ENCODE results near the gene IGF1R. TPM values are rescaled to one million over a fixed set of nuclear protein-coding genes. Genes with fewer than 3 reads are reported as not detected.

The IGF1R gene
- polyA plus RNA-seq, 6 donors from 2014 or later, result 0.78 to 5.5 (median 3.3) TPM

DNA sequence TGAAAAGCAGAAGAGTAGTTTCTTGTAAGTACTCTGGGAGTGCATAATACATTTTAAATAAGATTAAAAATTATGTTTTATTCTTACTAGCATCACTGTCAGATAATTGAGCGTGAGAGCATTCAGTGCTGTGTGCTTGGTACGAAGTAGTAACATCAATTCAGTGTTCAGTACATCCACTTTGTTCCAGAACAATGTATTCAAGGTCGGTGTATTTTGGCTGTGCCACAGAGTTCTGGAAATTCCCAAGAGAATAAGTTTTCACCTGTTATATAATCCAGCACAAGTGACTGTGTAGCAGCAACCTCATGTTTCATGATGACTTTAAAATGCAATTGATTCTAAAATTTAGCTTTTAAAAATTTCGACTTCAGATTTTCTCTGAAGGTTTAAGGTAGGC, 130.6 kb downstream of the IGF1R start:
- Mint-ChIP-seq H3K4me3 (no peak overlapping the region), H3K36me3 (no peaks in the 10 kb centered on the region), H3K9me3 (peaks cover 0 to 2% (median 0%) of the 10 kb centered on the region in 7 donors), H3K27me3 (peaks cover 0 to 8% (median 5%) of the 10 kb centered on the region in 3 donors), H3K4me1 (peaks cover 15 to 33% (median 23%) of the 10 kb centered on the region in 3 donors), H3K27ac (no peak overlapping the region)
- ATAC-seq (ENCODE audit: low read depth in 2 of 2), result no peak
- no peak for DNase-seq

DNA sequence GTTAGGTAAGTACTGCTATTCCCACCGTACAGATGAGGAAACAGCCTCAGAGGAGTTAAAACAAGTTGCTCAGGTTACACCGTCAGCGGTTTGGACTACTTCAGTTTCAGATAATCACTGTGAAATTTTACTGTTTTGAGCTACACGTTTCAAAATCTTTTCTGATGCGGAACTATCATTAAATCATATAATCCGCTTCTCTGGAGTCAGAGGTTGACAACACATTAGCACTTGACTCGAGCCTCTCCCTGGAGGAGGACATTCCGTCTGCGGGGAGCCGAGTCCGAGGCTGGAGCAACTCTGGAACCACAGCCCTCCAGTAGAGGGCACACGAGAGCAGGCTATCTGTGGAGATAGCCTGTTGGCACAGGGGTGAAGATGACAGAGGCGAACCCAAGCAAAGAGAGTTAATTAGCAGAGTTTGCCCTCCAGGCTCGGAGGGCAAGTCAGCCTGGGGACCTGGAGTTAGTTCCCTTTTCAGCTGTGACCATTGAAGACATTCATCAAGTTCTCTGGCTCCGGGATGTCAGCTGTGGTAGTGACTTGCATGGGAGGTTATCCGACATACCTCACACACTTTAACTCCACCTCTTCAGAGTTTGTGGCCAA, 131.2 kb downstream of the IGF1R start:
- peaks cover 0 to 8% (median 5%) of the 10 kb centered on the region in 3 donors for H3K27me3 Mint-ChIP-seq
- H3K4me3 Mint-ChIP-seq, result peak overlapping the region in 3 of 8 donors; percentile 6 to 66 (median 51)
- ATAC-seq (ENCODE audit: low read depth in 2 of 2), result peak; percentile 63 to 68
- peak; percentile 53 for DNase-seq
- peaks cover 15 to 33% (median 23%) of the 10 kb centered on the region in 3 donors for H3K4me1 Mint-ChIP-seq
- H3K27ac Mint-ChIP-seq, result peak overlapping the region in 2 of 6 donors; percentile 45 to 90
- no peaks in the 10 kb centered on the region for H3K36me3 Mint-ChIP-seq
- peaks cover 0 to 2% (median 0%) of the 10 kb centered on the region in 7 donors for H3K9me3 Mint-ChIP-seq

DNA sequence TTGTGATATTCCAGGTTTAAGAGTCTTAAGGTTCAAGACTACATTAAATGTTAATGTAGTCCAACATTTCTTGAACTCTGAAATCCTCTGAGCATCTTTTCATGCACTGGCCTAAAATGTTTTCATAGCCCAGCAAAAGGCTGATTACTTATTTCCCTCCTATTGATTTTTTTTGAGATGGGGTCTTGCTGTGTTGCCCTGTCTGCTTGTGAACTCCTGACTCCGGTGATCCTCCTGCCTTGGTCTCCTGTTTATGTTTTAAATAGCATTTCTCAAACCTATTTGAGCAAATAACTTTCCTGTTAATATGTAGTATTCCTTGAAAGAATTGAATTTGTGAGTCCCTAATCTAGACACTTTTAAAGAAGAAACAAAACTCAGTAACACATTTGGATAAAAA, 133.5 kb downstream of the IGF1R start:
- Mint-ChIP-seq H3K36me3 (no peaks in the 10 kb centered on the region), H3K27ac (no peak overlapping the region), H3K4me1 (peaks cover 10 to 17% (median 17%) of the 10 kb centered on the region in 3 donors), H3K27me3 (peaks cover 0 to 8% (median 5%) of the 10 kb centered on the region in 3 donors), H3K4me3 (no peak overlapping the region), H3K9me3 (peaks cover 0 to 2% (median 0%) of the 10 kb centered on the region in 7 donors)
- ATAC-seq (ENCODE audit: low read depth in 2 of 2) (no peak), DNase-seq (no peak)

DNA sequence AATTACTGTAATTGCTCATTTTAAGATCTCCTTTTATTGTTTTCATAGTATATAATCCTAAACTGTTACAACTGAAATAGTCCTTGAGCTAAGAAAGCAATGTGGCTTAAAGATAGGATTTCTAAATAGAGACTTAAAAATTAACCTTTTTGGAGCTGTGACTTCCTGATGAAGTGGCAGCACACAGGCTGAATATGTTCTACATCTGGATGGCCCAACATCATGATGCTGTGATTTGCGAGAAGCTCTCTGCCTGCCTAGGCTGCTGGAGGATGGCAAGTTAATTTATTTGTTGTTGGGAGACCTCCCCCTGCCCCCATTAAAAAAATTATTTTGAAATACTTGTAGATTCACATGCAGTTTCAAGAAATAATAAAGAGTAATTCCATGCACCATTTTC, 134.5 kb downstream of the IGF1R start:
- H3K4me3 Mint-ChIP-seq, result no peak overlapping the region
- H3K4me1 Mint-ChIP-seq, result peaks cover 7 to 8% (median 7%) of the 10 kb centered on the region in 3 donors
- peaks cover 0 to 2% (median 0%) of the 10 kb centered on the region in 7 donors for H3K9me3 Mint-ChIP-seq
- ATAC-seq (ENCODE audit: low read depth in 2 of 2) (no peak), DNase-seq (no peak)
- peak overlapping the region in 1 of 6 donors; percentile 24 for H3K27ac Mint-ChIP-seq
- H3K36me3 Mint-ChIP-seq, result no peaks in the 10 kb centered on the region
- peaks cover 0 to 5% (median 0%) of the 10 kb centered on the region in 3 donors for H3K27me3 Mint-ChIP-seq

DNA sequence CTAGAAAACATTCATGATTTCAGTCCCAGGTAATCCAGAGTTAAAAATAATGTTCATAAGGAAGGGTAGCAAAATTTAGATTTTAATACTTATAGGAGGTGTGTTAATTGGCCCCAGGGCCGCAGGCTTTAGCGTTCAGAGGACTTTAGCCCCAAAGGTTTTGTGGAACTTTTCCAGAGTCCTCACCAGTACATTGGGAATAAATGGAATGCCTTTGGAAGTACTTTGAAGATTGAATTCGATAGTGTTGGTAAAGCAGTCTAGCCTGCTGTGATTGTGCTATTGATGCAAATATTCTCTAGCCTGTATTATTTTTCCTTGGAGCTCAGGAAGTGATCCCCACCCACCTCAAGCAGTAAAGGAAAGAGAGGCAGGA, 137.1 kb downstream of the IGF1R start:
- peaks cover 0 to 5% (median 0%) of the 10 kb centered on the region in 3 donors for H3K27me3 Mint-ChIP-seq
- H3K4me3 Mint-ChIP-seq, result no peak overlapping the region
- H3K36me3 Mint-ChIP-seq, result no peaks in the 10 kb centered on the region
- H3K27ac Mint-ChIP-seq, result no peak overlapping the region
- peaks cover 0 to 7% (median 0%) of the 10 kb centered on the region in 3 donors for H3K4me1 Mint-ChIP-seq
- DNase-seq, result no peak
- ATAC-seq (ENCODE audit: low read depth in 2 of 2), result no peak
- H3K9me3 Mint-ChIP-seq, result peaks cover 0 to 2% (median 0%) of the 10 kb centered on the region in 7 donors

DNA sequence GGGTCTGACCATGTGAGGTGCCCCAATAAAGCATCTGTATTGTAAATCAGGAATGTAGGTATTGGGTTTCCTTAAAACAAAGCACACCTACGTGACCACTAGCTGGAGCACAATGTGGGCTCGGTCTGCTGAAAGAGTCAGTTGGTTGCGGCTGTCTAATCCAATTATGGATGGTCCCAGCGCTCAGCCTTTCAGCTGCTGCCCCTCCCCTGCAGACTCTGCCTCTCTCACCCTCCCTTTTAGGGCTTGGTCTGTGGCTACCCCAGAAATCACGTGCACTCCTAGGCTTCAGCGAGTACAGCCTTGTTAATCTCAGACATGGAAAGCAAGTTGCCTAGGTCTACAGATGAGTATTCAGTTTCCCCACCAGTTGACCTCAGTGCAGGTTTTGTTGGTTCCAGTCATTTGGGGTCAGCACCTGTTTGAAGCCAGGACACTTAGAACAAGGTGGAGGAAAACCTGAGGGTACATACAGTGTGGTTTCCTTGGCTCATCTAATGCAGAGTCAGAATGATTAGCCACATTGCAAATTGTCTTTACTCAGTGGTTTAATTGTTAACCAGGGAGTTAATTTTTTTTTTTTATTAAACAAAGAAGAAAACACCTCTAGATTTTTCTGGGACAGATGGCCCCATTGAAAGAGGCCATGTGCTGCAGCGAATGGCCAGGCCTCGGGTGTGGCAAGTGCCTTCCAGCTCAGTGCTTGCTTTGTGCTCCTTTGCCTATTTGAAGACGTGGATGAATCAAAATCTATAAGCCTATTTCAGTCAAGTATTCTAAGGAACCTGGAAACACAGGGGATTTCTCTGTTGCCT, 137.7 kb downstream of the IGF1R start:
- Mint-ChIP-seq H3K4me1 (peaks cover 0 to 7% (median 0%) of the 10 kb centered on the region in 3 donors), H3K27ac (no peak overlapping the region), H3K9me3 (peaks cover 0 to 2% (median 0%) of the 10 kb centered on the region in 7 donors), H3K4me3 (no peak overlapping the region), H3K27me3 (peaks cover 0 to 5% (median 0%) of the 10 kb centered on the region in 3 donors), H3K36me3 (no peaks in the 10 kb centered on the region)
- ATAC-seq (ENCODE audit: low read depth in 2 of 2) (no peak), DNase-seq (no peak)

DNA sequence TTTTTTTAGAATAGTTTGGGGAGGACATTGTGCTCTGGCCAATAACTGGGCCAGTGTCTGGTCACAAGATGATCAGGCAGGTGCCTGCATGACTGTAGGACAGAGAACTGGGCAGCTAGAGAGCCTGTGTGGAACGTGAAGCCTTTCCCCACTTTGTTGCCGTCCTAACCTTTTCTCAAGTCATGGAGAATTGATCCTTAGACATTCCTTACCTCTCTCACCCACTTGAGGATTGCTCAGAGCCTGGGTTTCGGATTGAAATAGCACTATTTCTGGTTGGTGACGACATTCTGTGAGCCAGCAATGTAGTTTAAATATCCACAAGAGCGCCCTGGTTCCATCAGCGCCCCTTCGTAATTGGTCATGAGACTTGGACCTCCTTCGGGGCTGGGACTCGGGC, 138.4 kb downstream of the IGF1R start:
- H3K4me1 Mint-ChIP-seq, result peaks cover 0 to 7% (median 0%) of the 10 kb centered on the region in 3 donors
- no peak overlapping the region for H3K4me3 Mint-ChIP-seq
- H3K27ac Mint-ChIP-seq, result no peak overlapping the region
- DNase-seq, result no peak
- H3K36me3 Mint-ChIP-seq, result no peaks in the 10 kb centered on the region
- peaks cover 0 to 2% (median 0%) of the 10 kb centered on the region in 7 donors for H3K9me3 Mint-ChIP-seq
- no peak for ATAC-seq (ENCODE audit: low read depth in 2 of 2)
- peaks cover 0 to 4% (median 0%) of the 10 kb centered on the region in 3 donors for H3K27me3 Mint-ChIP-seq

DNA sequence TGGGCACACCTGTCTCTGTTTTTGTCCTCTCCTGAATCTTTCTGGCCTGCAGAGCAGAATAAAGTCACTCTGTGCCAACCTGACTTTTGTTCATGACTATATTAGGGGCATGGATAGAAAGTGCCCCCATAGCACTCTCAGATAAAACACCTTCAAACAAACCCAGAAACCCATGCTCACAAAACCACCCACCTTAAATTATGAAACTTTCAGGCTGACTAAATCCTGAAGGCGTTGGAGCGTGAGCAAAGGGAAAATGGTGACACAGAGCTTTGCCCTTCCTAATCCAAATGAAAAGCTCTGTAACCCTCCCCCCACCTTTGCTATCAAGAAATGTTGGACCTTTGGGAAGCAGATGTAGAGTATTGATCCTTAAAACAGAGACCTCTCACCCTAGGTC, 138.9 kb downstream of the IGF1R start:
- no peak overlapping the region for H3K27ac Mint-ChIP-seq
- no peak for ATAC-seq (ENCODE audit: low read depth in 2 of 2)
- no peaks in the 10 kb centered on the region for H3K9me3 Mint-ChIP-seq
- no peak overlapping the region for H3K4me3 Mint-ChIP-seq
- no peaks in the 10 kb centered on the region for H3K36me3 Mint-ChIP-seq
- H3K4me1 Mint-ChIP-seq, result peaks cover 0 to 7% (median 0%) of the 10 kb centered on the region in 3 donors
- no peak for DNase-seq
- no peaks in the 10 kb centered on the region for H3K27me3 Mint-ChIP-seq

DNA sequence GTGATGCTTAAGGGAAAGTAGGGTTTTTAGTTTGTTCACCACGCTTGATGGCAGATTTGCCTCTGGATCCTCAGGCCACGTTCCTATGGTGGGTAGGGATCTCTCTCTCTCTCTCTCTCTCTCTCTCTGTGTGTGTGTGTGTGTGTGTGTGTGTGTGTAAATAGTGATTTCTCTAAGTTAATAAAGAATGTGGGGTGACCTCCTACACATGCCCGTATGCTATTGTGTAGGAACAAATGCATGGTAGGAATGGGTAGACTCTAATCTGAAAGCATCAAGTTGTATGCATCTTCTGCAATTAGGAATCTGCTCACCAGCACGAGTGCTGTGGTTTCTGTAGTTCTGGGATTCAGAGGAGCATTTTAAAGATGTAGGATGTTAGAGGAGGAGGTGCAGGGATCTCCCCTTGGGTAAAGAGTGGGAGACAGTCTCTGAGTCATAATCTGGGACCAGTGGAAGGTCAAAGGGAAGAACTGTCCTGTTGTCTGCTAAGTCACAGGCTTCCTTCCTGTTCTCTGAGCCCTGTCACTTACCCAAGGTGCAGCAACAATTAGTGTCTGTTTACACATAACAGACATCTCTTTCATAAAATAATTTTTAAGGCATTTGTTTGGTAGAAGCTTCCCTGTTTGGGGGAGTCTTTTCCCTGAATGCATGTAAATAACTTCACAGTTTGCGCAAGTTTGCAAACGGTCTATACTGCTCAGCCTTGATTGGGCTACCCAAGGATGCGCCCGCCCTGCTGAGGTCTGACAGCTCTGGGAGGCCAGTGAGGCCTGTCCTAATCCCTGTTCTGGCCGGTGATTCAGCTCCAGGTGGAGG, 139.8 kb downstream of the IGF1R start:
- DNase-seq (no peak), ATAC-seq (ENCODE audit: low read depth in 2 of 2) (no peak)
- no peaks in the 10 kb centered on the region for H3K9me3 Mint-ChIP-seq
- H3K27ac Mint-ChIP-seq, result peak overlapping the region in 1 of 6 donors; percentile 33
- no peak overlapping the region for H3K4me3 Mint-ChIP-seq
- H3K36me3 Mint-ChIP-seq, result no peaks in the 10 kb centered on the region
- peaks cover 0 to 7% (median 3%) of the 10 kb centered on the region in 3 donors for H3K4me1 Mint-ChIP-seq
- H3K27me3 Mint-ChIP-seq, result no peaks in the 10 kb centered on the region

DNA sequence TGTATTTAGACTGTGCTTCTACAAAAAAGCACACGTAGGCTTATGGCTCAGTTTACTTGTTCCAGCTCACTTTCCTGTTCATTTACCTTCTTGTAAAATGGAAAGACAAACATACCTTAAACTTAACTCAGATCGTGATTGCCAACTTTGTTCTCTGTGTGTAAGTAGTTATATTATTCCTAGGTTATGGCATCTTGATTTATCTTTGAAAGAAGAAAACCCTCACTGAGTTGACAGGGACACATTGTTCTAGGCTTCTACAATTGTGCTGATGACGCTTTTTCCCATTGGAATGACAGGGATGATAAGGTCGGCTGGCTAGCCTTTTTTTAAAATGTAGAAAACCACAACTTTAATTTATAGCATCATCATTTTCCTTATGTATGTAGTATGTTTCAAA, 140.7 kb downstream of the IGF1R start:
- H3K27ac Mint-ChIP-seq, result peak overlapping the region in 1 of 6 donors; percentile 44
- peaks cover 0 to 7% (median 3%) of the 10 kb centered on the region in 3 donors for H3K4me1 Mint-ChIP-seq

DNA sequence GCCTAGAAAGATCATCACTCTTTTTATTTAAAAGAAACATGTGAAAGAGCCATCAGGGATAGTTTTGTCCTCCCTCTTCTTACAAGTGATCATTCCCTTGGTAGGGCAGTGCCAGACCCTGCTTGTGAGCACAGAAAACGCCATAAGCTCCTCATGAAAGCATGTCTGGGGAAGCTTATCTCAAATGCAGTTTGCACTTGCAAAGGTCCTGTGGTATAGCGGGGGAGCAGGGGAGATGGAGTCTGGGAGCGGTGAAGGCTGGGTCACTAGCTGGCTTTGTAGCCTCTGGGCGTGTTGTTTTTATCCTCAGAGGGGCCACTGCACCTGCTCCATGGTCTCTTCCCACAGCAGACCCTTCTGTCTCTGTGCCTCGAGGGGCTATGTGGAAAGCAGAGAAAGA, 141.9 kb downstream of the IGF1R start:
- Mint-ChIP-seq H3K4me1 (peaks cover 0 to 7% (median 3%) of the 10 kb centered on the region in 3 donors), H3K27me3 (no peaks in the 10 kb centered on the region), H3K36me3 (no peaks in the 10 kb centered on the region), H3K9me3 (no peaks in the 10 kb centered on the region), H3K4me3 (no peak overlapping the region), H3K27ac (peak overlapping the region in 2 of 6 donors; percentile 56 to 71)
- ATAC-seq (ENCODE audit: low read depth in 2 of 2) (no peak), DNase-seq (no peak)

More for the DNA sequence above, 140.7 kb downstream of the IGF1R start:
- DNase-seq, result no peak
- Mint-ChIP-seq H3K36me3 (no peaks in the 10 kb centered on the region), H3K27me3 (no peaks in the 10 kb centered on the region), H3K4me3 (no peak overlapping the region), H3K9me3 (no peaks in the 10 kb centered on the region)
- no peak for ATAC-seq (ENCODE audit: low read depth in 2 of 2)

DNA sequence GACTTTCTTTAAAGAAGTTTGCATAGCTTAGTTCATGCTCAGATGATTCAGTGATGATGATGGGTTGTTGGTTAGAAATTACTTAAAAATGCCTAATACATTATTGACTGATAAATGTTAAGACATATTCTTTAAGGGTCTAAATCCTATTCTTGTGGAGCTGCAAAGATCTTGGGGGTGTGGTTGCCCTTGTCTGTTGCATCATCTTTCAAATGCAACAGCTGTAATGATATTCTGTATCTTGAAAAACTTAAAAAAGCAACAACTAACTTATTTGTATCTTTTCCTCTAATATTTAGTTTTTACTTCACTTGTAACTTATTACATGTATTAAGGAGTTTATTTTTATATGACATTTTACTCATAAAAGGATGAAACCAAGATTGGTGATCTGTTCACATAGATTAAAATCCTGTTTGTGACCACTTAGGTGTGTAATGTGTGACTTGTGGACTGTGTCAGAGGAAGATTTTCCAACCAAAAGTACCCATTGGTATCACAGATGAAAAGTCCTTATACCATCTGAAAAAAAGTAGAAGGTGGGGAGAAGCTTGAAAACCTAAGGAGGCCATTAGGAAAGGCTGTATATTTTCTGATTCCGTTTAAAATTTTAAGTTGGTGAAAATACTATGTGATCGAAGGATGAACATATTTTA, 142.8 kb downstream of the IGF1R start:
- Mint-ChIP-seq H3K4me1 (peaks cover 0 to 7% (median 6%) of the 10 kb centered on the region in 3 donors), H3K27me3 (no peaks in the 10 kb centered on the region), H3K4me3 (no peak overlapping the region), H3K36me3 (no peaks in the 10 kb centered on the region), H3K27ac (no peak overlapping the region), H3K9me3 (no peaks in the 10 kb centered on the region)
- DNase-seq (no peak), ATAC-seq (ENCODE audit: low read depth in 2 of 2) (no peak)

DNA sequence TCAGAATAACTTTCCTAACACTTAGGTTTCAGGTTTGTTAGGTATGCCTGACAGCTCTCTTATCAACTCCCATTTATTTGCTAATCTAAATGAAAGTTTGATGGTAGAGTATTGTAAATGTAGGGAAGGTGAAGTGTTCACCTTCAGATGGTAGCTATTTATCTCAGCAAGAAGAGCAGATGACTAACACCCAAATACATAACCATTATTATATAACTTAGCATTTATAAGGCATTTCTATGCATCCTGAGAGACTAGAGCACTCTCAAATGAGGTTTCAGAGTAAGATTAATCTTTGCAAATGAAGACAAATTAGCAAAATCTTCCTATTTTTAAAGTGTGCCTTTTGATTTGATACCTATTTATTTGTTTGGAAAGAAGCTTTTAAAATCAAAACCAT, 143.8 kb downstream of the IGF1R start:
- no peak overlapping the region for H3K27ac Mint-ChIP-seq
- no peaks in the 10 kb centered on the region for H3K36me3 Mint-ChIP-seq
- no peak overlapping the region for H3K4me3 Mint-ChIP-seq
- DNase-seq, result no peak
- no peaks in the 10 kb centered on the region for H3K9me3 Mint-ChIP-seq
- H3K4me1 Mint-ChIP-seq, result peaks cover 0 to 7% (median 6%) of the 10 kb centered on the region in 3 donors
- ATAC-seq (ENCODE audit: low read depth in 2 of 2), result no peak
- no peaks in the 10 kb centered on the region for H3K27me3 Mint-ChIP-seq

Measured in naive B cell (primary cell).